MG63 (cell line): Measurements from ENCODE around the gene CIAO2B. TPM values are rescaled to one million over a fixed set of nuclear protein-coding genes. Genes with fewer than 3 reads are reported as not detected.
"Not testable (repeated sequence)": the region's sequence is repeated elsewhere in the genome, so short reads cannot be mapped to it uniquely, and the experiment has no call there.

ENCODE experiments used
- DNase-seq: peaks from one replicate; pipeline ENCODE4 v3.0.0-alpha.2; 2020
- H3K27me3 ChIP-seq: fragments of 250-450 bp; sonication (Bioruptor Pico); 2 replicates; pipeline ENCODE4 v1.5.1; 2020; ENCODE audit warnings: mild to moderate bottlenecking, moderate library complexity
- H3K36me3 ChIP-seq: fragments of 250-450 bp; sonication (Bioruptor Pico); 2 replicates; pipeline ENCODE4 v1.5.1; 2020; ENCODE audit warnings: mild to moderate bottlenecking, moderate library complexity
- H3K4me3 ChIP-seq: fragments of 250-450 bp; sonication (Bioruptor Pico); 2 replicates; pipeline ENCODE4 v1.5.1; 2020; ENCODE audit warnings: mild to moderate bottlenecking, moderate library complexity
- H3K9me3 ChIP-seq: fragments of 250-450 bp; sonication (Bioruptor Pico); 2 replicates; pipeline ENCODE4 v1.5.1; 2020; ENCODE audit warnings: mild to moderate bottlenecking, moderate library complexity
- total RNA-seq: library from RNA; depleted of rRNA; stranded (reverse); fragments of >200 nt; shearing (Covaris generic); gene quantifications from 2 replicates; pipeline ENCODE4 v1.2.3, GENCODE V29; 2014; ENCODE audit warnings: low replicate concordance

Gene CIAO2B
- total RNA-seq, 1 experiment from 2014 or later = 125 TPM

DNA sequence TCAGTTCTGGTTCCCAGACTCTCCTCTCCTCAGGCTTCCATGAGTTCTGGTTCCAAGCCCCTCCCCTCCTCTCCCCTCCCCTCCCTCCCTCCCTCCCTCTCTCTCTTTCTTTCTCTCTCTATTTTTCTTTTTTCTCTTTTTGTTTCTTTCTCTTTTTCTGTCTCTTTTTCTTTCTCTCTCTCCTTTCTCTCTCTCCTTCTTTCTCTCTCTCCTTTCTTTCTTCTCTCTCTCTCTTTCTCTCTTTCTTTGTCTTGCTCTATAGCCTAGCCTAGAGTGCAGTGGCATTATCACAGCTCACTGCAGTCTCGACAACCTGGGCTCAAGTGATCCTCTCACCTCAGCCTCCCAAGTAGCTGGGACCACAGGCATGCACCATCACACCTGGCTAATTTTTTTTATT, 26.1 kb upstream of the CIAO2B start:
- Histone ChIP-seq H3K27me3 (no peaks in the 10 kb centered on the region), H3K4me3 (no peak overlapping the region), H3K36me3 (no peaks in the 10 kb centered on the region), H3K9me3 (no peaks in the 10 kb centered on the region)
- no peak for DNase-seq

DNA sequence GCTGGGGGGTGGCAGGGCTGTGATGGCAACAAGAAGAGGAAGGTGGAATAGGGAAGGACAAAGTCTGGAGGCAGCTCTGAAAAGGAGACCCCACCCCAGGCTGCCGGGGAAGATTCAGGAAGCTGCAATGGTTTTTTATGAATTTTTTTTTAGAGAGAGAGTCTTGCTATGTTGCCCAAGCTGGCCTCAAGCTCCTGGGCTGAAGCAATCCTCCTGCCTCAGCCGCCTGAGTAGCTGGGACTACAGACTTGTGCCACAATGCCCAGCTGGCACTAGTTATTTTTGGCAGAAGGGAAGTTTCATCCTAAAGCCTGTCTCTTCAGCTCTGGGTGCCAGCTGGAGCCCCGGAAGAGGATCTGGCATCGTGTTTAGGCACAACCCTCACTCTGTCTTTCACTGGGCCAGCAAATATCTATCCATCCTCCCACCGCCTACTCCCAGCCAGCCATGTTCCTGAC, 25.5 kb upstream of the CIAO2B start:
- Histone ChIP-seq H3K9me3 (no peaks in the 10 kb centered on the region), H3K36me3 (no peaks in the 10 kb centered on the region), H3K27me3 (no peaks in the 10 kb centered on the region), H3K4me3 (no peak overlapping the region)
- DNase-seq = no peak

DNA sequence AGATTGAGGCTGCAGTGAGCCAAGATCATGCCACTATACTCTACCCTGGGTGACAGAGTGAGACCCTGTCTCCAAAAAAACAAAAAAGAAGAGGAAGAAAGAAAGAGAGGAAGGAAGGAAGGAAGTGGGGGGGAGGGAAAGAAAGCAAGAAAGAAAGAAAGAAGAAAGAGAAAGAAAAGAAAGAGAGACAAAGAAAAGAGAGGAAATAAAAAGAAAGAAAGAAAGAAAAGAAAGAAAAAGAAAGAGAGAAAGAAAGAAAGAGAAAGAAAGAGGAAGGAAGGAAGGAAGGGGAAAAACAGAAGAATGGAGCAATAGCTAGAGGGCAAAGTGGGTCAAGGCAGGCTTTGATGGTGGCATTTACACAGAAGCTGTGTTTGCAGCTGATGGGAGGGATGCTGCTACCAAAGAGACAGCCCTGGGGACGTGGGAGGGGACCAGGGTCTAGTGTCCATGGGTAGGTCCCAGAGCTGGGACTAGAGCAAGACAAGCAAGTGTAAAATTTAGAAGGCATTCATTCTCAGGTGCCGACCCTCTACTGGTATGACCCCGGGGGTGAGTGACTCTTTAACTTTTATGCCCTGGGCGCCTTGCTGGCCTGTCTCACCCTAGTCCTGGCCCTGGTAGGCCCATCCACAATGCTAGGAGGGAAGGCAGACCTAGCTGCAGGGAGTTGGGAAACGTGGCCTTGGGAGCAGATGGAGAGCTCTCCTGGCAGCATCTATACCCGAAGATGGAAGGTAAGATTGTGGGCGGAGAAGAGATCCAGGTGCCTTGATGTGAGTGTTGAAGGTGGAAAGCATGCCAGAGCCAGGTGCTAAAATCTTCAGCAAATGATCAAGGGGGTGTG, 24.9 kb upstream of the CIAO2B start:
- Histone ChIP-seq H3K4me3 (no peak overlapping the region), H3K36me3 (no peaks in the 10 kb centered on the region)

DNA sequence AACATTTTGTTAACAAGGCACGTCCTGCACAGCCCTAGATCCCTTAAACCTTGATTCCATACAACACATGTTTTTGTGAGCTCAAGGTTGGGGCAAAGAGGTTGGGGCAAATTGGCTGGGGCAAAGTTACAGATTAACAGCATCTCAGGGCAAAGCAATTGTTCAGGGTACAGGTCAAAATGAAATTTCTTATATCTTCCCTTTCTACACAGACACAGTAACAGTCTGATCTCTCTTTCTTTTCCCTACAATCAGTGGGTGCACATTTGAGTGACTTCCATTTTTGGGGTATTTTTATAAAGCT, 21.9 kb upstream of the CIAO2B start:
- not testable (repeated sequence) for H3K9me3 ChIP-seq, H3K4me3 ChIP-seq

More for the DNA sequence above, 24.9 kb upstream of the CIAO2B start:
- DNase-seq = no peak
- Histone ChIP-seq H3K27me3 (no peaks in the 10 kb centered on the region), H3K9me3 (no peaks in the 10 kb centered on the region)

DNA sequence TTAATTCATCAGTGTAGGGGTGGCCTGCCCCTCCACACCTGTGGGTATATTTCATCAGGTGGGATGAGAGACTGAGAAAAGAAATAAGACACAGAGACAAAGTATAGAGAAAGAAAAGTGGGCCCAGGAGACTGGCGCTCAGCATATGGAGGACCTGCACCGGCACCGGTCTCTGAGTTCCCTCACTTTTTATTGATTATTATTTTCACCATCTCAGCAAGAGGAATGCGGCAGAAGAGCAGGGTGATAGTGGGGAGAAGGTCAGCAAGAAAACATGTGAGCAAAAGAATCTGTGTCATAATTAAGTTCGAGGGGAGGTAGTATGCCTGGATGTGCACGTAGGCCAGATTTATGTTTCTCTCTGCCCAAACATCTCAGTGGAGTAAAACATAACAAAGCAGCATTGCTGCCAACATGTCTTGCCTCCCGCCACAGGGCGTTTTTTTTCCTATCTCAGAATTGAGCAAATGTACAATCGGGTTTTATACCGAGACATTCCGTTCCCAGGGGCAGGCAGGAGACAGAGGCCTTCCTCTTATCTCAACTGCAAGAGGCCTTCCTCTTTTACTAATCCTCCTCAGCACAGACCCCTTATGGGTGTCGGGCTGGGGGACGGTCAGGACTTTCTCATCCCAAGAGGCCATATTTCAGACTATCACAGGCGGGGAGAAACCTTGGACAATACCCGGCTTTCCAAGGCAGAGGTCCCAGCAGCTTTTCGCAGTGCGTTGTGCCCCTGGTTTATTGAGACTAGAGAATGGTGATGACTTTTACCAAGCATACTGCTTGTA, 21.4 kb upstream of the CIAO2B start:
- not testable (repeated sequence) for H3K4me3 ChIP-seq, H3K9me3 ChIP-seq, DNase-seq, H3K27me3 ChIP-seq, H3K36me3 ChIP-seq

More for the DNA sequence above, 21.9 kb upstream of the CIAO2B start:
- not testable (repeated sequence) for DNase-seq, H3K27me3 ChIP-seq, H3K36me3 ChIP-seq

DNA sequence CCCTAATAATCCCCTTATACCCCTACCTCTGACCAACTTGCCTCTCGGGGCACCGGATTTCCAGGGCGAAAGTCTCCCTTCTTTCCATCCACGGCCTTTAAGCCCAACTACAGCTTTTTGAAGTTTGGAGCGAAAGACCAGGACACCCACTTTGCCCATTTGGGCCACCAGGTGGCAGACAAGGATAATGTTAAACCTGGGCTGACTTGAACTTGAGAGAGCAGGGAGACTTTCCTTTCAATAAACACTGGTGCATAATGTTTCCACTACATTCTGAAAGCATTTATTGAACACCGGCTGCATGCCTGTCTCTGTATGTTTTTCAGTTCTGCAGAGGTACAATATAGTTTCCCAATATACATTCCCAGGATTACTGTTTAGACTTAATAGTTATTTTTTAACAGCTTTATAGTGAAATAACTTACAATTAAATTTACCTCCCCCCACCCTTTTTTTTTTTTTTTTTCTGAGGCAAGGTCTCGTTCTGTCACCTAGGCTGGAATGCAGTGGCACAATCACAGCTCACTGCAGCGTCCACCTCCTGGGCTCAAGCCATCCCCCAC, 20.0 kb upstream of the CIAO2B start:
- DNase-seq = peak; percentile 38

DNA sequence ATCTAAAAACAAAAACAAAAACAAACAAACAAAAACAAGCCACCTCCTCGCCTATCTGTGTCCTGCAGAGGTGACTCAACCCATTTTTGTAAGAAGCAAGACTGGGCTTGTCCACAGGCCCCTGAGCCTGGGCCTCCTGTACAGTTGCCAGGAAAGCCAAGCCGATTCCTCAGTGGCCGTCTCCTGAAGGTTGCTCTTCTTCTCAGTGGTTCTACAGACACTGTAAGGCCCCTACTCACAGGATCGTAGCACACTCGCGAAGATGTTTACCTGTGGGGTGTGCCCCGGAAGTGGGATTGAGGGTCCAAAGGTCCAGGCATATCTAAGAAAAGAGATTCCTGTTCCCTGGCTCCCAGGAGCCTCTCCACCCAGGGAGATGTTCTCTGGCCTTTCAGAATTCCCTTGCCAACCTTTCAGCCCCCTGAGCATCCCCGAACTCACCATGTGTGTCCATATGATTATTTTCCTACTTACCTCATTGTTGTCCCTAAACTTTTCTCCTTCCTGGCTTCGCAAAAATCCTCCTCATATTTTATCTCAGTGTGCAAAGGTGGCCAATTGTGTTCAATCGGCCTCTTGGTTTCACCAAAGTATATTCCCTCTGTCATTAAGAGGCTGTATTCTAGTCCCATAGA, 19.4 kb upstream of the CIAO2B start:
- no peaks in the 10 kb centered on the region for H3K36me3 ChIP-seq
- no peaks in the 10 kb centered on the region for H3K27me3 ChIP-seq
- DNase-seq = no peak
- H3K4me3 ChIP-seq = no peak overlapping the region
- no peaks in the 10 kb centered on the region for H3K9me3 ChIP-seq

More for the DNA sequence above, 20.0 kb upstream of the CIAO2B start:
- H3K4me3 ChIP-seq = no peak overlapping the region
- H3K36me3 ChIP-seq = no peaks in the 10 kb centered on the region
- no peaks in the 10 kb centered on the region for H3K9me3 ChIP-seq
- no peaks in the 10 kb centered on the region for H3K27me3 ChIP-seq

DNA sequence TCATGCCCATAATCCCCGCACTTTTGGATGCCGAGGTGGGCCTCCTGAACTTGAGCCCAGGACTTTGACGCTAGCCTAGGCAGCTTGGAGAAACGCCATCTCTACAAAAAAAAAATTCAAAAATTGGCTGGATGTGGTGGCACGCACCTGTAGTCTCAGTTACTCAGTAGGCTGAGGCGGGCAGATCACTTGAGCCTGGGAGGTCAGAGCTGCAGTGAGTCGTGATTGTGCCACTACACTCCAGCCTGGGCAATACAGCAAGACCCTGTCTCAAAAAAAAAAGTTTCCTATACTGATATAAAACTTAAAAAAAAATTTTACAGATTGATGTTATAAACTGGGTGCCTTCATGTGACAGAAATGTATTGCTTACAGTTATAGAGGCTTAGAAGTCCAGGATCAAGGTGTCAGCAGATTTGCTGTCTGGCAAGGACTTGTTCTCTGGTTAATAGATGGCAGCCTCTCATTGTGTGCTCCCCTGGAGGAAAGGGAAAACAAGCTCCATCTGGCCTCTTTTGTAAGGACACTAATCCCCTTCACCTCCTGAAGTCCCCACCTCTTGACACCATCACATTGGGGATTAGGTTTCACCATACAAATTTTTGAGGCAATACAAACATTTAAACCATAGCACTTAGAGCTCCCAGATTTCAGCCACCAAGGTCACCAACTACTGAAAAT, 18.4 kb upstream of the CIAO2B start:
- DNase-seq = no peak
- Histone ChIP-seq H3K9me3 (no peaks in the 10 kb centered on the region), H3K27me3 (no peaks in the 10 kb centered on the region), H3K36me3 (no peaks in the 10 kb centered on the region), H3K4me3 (no peak overlapping the region)

DNA sequence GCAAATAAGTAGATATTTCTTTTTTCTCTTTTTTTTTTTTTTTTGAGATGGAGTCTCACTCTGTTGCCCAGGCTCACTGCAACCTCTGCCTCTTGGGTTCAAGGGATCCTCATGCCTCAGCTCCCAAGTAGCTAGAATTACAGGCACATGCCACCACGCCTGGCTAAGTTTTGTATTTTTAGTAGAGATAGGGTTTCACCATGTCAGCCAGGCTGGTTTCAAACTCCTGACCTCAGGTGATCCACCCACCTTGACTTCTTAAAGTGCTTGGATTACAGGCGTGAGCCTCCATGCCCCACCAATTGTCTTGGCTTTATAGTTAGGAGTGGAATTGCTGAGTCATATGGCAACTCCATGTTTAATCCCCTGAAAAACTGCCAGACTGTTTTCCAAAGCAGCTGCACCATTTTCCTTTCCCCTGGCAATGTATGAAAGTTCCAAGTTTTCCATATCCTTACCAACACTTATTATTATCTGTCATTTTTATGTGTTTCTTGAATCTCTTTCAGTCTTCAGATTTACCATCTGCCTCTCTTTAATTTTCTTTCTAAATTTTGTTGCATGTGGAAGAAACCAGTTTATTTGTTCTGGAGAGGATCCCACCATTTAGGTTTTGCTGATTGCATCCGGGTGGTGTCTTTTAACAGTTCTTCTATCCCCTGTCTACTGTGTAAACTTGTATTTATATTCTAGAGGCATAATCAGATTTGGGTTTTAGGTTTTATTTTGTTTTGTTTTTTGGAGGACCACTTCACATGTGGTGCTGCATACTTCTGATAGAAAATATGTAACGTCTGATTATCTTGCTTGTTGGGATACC, 17.0 kb upstream of the CIAO2B start:
- H3K27me3 ChIP-seq = no peaks in the 10 kb centered on the region

DNA sequence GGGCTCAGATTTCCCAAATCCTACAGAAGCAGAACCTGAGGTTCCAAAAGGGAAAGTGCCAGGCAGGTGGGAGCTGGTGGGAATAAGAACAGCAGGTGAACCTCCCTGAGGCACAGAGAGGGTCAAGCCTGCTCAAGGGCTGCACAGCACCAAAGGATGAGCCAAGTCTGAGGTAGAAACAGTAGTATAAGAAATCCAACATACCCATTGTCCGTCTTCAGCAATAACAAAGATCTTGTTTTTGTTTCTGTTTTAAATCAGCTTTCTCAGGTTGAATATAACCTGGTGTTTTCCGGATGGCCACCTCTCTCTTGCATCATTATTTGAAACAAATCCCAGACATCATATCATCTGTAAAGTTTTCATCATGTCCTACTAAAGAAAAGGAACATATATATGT, 16.2 kb upstream of the CIAO2B start:
- H3K36me3 ChIP-seq = no peaks in the 10 kb centered on the region
- DNase-seq = no peak
- H3K27me3 ChIP-seq = no peaks in the 10 kb centered on the region
- H3K9me3 ChIP-seq = no peaks in the 10 kb centered on the region
- H3K4me3 ChIP-seq = no peak overlapping the region

More for the DNA sequence above, 17.0 kb upstream of the CIAO2B start:
- Histone ChIP-seq H3K36me3 (no peaks in the 10 kb centered on the region), H3K4me3 (no peak overlapping the region), H3K9me3 (no peaks in the 10 kb centered on the region)
- DNase-seq = no peak

DNA sequence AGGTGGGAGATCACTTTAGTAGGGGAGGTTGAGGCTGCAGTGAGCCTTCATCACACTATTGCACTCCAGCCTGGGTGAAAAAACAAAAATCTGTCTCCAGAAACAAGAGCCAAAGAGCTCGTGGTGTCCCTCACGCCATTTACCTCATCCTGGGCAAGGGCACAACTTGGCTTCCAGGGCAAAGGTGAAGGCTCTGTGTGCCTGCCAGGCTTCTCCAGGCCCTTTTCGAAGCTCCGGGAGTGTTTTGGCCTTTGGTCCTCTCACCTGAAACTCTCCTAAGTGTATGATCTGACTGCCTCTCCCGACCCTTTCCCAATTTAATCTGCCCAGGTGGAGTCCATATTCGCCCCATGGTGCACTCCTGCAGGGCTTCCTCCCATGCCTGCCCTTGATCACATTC, 15.3 kb upstream of the CIAO2B start:
- DNase-seq = no peak
- no peaks in the 10 kb centered on the region for H3K27me3 ChIP-seq
- no peaks in the 10 kb centered on the region for H3K9me3 ChIP-seq
- no peaks in the 10 kb centered on the region for H3K36me3 ChIP-seq
- no peak overlapping the region for H3K4me3 ChIP-seq

DNA sequence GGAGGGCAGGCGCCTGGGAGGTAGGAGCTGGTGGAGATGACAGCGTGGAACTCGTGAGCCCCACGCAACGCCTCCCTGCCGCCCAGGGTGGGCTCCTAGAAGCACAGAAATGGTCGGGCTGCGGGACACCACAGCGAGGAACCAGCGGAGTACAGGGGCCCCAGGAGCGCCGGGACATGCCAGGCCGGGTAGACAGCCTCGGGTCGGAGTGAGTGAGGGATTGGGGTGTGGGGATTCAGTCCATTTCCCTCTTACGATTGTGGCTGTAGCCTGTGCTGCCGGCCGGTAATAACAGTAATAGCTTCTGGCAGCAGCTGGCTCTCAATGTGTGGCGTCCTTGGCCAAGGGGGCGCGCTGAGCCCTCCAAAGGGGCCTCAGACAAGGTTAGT, 14.6 kb upstream of the CIAO2B start:
- Histone ChIP-seq H3K9me3 (no peaks in the 10 kb centered on the region), H3K27me3 (no peaks in the 10 kb centered on the region), H3K4me3 (no peak overlapping the region), H3K36me3 (no peaks in the 10 kb centered on the region)
- DNase-seq = no peak

DNA sequence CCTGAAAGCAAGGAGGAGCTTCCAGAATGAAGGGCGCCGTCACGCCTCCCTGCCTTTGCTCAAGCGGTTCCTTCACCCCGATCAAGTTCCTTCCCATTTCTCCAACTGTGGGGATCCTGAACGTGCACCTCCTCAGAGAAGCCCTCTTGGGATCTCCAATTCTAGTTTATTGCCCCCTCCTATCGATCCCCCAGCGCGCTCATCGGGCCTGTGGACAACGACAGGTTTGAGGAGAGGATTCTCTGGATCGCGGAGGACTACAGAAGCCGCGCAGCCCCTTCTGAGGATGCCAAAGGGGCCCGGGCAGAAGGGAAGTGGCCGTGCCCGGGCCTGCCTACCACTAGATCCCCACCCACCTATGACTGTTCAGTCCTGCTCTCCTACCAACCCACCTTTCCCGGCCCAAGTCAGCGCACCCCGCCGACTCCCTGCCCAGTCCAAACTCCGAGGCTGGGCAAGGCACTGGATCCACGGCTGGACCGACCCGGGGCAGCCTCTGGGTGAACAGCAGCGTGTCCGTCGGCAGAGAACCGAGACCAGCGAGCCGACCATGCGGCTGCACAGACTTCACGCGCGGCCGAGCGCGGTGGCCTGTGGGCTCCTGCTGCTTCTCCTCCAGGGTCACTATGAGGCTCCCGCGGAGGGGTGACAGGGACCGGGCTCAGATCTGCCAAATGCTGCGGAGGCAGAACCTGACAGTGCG, 14.1 kb upstream of the CIAO2B start:
- DNase-seq = no peak
- no peaks in the 10 kb centered on the region for H3K9me3 ChIP-seq
- H3K27me3 ChIP-seq = no peaks in the 10 kb centered on the region
- peak overlapping the region; percentile 38 for H3K4me3 ChIP-seq
- H3K36me3 ChIP-seq = no peaks in the 10 kb centered on the region

DNA sequence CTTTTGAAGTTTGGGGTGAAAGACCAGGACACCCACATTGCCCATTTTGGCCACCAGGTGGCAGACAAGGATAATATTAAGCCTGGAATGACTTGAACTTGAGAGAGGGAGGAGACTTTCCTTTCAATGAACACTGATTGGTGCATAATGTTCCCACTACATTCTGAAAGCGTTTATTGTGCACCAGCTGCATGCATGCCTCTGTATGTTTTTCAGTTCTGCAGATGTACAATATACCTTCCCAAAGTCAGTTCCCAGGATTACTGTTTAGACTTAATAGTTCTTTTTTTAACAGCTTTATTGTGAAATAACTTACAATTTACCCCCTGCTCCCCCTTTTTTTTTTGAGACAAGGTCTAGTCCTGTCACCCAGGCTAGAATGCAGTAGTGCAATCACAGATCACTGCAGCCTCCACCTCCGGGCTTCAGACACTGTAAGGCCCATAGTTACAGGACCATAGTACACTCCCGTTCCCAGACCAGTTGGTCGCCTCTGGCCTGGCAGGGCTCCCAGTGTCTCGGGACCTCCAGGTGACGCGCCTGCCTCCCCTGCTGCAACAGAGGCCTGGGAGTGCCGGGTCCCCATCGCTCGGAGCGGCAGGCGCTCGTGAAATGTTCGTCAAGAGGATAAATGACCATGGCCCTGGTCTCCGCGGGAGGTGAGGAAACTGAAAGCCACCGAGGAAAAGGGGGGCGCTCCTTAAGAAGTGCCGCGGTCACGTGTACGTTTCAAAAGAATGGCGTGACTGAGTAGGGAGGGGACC, 13.3 kb upstream of the CIAO2B start:
- Histone ChIP-seq H3K27me3 (no peaks in the 10 kb centered on the region), H3K36me3 (no peaks in the 10 kb centered on the region), H3K9me3 (no peaks in the 10 kb centered on the region), H3K4me3 (peak overlapping the region; percentile 38)
- peak; percentile 51 for DNase-seq

DNA sequence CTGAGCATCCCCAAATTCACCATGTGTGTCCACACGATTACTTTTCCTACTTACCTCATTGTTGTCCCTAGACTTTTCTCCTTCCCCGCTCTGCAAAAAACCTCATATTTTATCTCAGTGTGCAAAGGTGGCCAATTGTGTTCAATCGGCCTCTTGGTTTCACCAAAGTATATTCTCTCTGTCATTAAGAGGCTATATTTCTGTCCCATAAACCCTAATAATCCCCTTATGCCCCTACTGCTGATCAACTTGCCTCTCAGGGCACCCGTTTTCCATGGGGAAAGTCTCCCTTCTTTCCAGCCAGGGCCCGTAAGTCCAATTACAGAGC, 12.7 kb upstream of the CIAO2B start:
- DNase-seq = no peak
- H3K27me3 ChIP-seq = no peaks in the 10 kb centered on the region
- no peaks in the 10 kb centered on the region for H3K36me3 ChIP-seq
- H3K4me3 ChIP-seq = no peak overlapping the region
- no peaks in the 10 kb centered on the region for H3K9me3 ChIP-seq
